ENCODE measurements around the gene CDC34.

The CDC34 gene

GRCh38 chr19:589693-590395 is 58.3 kb downstream of the CDC34 start, which contains the start of gene HCN2:
TSS of gene HCN2 (plus strand) at chr19:589881. CDS start at chr19:589946, 65 bp downstream.
- DNase-seq: no peak

DNA sequence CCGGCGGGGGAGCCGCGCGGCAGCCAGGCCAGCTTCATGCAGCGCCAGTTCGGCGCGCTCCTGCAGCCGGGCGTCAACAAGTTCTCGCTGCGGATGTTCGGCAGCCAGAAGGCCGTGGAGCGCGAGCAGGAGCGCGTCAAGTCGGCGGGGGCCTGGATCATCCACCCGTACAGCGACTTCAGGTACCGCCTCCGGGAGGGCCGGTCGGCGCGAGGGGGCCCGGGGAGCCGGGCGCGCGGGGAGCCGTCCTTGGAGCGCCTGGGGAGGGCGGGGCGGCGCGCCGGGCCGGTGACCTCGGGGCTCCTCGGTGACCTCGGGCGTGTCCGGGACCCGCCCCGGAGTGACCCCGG is 58.8 kb downstream of the CDC34 start:
- DNase-seq: no peak

- DNase-seq: no peak
Measured at GRCh38 chr19:590750-591098, 59.2 kb downstream of the CDC34 start.

- no peak for DNase-seq
Measured at GRCh38 chr19:591099-591958, 59.8 kb downstream of the CDC34 start.

Measured in kidney glomerular epithelial cell (primary cell).